ENCODE measurements around the gene OR52A1.
"Not testable (repeated sequence)": the region's sequence is repeated elsewhere in the genome, so short reads cannot be mapped to it uniquely, and the experiment has no call there.

Gene OR52A1

GRCh38 chr11:5192738-5193137 lies 38.2 kb upstream of the OR52A1 start:
- H3K4me3 ChIP-seq (ENCODE audit: low read depth, low read length), result no peak overlapping the region
- no peak for TF ChIP-seq CTCF (IDR thresholded peaks at IDR 0.05; ENCODE audit: insufficient read depth, low read depth, low read length, missing control alignments)
- DNase-seq (ENCODE audit: low read depth), result no peak

- no peak for DNase-seq (ENCODE audit: low read depth)
- no peak overlapping the region for H3K4me3 ChIP-seq (ENCODE audit: low read depth, low read length)
- TF ChIP-seq CTCF (IDR thresholded peaks at IDR 0.05; ENCODE audit: insufficient read depth, low read depth, low read length, missing control alignments), result no peak
These were observed 33.6 kb upstream of the OR52A1 start for GRCh38 chr11:5188201-5188600.

- no peak for TF ChIP-seq CTCF (IDR thresholded peaks at IDR 0.05; ENCODE audit: insufficient read depth, low read depth, low read length, missing control alignments)
- H3K4me3 ChIP-seq (ENCODE audit: low read depth, low read length), result no peak overlapping the region
- DNase-seq (ENCODE audit: low read depth), result no peak
These were observed 23.7 kb upstream of the OR52A1 start for GRCh38 chr11:5178046-5178837.

GRCh38 chr11:5174934-5175333 lies 20.4 kb upstream of the OR52A1 start:
- no peak for DNase-seq (ENCODE audit: low read depth)
- no peak overlapping the region for H3K4me3 ChIP-seq (ENCODE audit: low read depth, low read length)
- no peak for TF ChIP-seq CTCF (IDR thresholded peaks at IDR 0.05; ENCODE audit: insufficient read depth, low read depth, low read length, missing control alignments)

- DNase-seq (ENCODE audit: low read depth), result no peak
These were observed 17.3 kb upstream of the OR52A1 start for GRCh38 chr11:5171856-5172255.

GRCh38 chr11:5165898-5166297 lies 11.3 kb upstream of the OR52A1 start:
- DNase-seq (ENCODE audit: low read depth); H3K4me3 ChIP-seq (ENCODE audit: low read depth, low read length): not testable (repeated sequence)

More at GRCh38 chr11:5171856-5172255, 17.3 kb upstream of the OR52A1 start:
- H3K4me3 ChIP-seq (ENCODE audit: low read depth, low read length), result no peak overlapping the region
- TF ChIP-seq CTCF (IDR thresholded peaks at IDR 0.05; ENCODE audit: insufficient read depth, low read depth, low read length, missing control alignments), result no peak

- not testable (repeated sequence) for DNase-seq (ENCODE audit: low read depth); H3K4me3 ChIP-seq (ENCODE audit: low read depth, low read length)
These were observed 10.2 kb upstream of the OR52A1 start for GRCh38 chr11:5164807-5165206.

- DNase-seq (ENCODE audit: low read depth); H3K4me3 ChIP-seq (ENCODE audit: low read depth, low read length): not testable (repeated sequence)
These were observed 6.5 kb upstream of the OR52A1 start for GRCh38 chr11:5161045-5161444.

GRCh38 chr11:5160217-5160616 lies 5.7 kb upstream of the OR52A1 start:
- not testable (repeated sequence) for DNase-seq (ENCODE audit: low read depth); H3K4me3 ChIP-seq (ENCODE audit: low read depth, low read length)

Data from GM12865 (cell line).